Effector memory CD8-positive, alpha-beta T cell (primary cell): ENCODE measurements around the gene TTC12.
A peak's percentile ranks its signal among the peaks of the same experiment; 100 is the strongest.

Experiments
- ATAC-seq: fragments of 150-1000 bp; cut with Tn5 transposase; replicated peaks from 2 replicates; pipeline ENCODE4 v1.10.0; 2021; ENCODE audit warnings: mild to moderate bottlenecking, moderate library complexity
- DNase-seq, 3 experiments: peaks; one replicate each; pipeline ENCODE4 v3.0.0; 2021
- H3K27ac Mint-ChIP-seq, 2 donors: one replicate each; pipeline ENCODE4 v1.8.0; 2022; ENCODE audit warnings: mild to moderate bottlenecking in 2 of 2, mixed read lengths in 2 of 2, moderate library complexity in 2 of 2
- H3K27me3 Mint-ChIP-seq, 2 donors: one replicate each; pipeline ENCODE4 v1.8.0; 2022; ENCODE audit warnings: mixed read lengths in 2 of 2
- H3K36me3 Mint-ChIP-seq: one replicate; pipeline ENCODE4 v1.8.0; 2022; ENCODE audit warnings: mild to moderate bottlenecking, moderate library complexity, mixed read lengths; ENCODE audit not compliant: insufficient read depth
- H3K4me1 Mint-ChIP-seq, 2 donors: one replicate each; pipeline ENCODE4 v1.8.0; 2022; ENCODE audit warnings: low read depth in 2 of 2, mixed read lengths in 2 of 2
- H3K4me3 Mint-ChIP-seq, 2 donors: one replicate each; pipeline ENCODE4 v1.8.0; 2022; ENCODE audit warnings: mild to moderate bottlenecking in 2 of 2, mixed read lengths in 2 of 2, moderate library complexity in 2 of 2
- H3K9me3 Mint-ChIP-seq, 2 donors: one replicate each; pipeline ENCODE4 v1.8.0; 2022; ENCODE audit warnings: mixed read lengths in 2 of 2
- total RNA-seq, 9 experiments: gene quantifications; one replicate each; lab custom pipeline; 2026; lab: John Stamatoyannopoulos, UW

The TTC12 gene, protein sequence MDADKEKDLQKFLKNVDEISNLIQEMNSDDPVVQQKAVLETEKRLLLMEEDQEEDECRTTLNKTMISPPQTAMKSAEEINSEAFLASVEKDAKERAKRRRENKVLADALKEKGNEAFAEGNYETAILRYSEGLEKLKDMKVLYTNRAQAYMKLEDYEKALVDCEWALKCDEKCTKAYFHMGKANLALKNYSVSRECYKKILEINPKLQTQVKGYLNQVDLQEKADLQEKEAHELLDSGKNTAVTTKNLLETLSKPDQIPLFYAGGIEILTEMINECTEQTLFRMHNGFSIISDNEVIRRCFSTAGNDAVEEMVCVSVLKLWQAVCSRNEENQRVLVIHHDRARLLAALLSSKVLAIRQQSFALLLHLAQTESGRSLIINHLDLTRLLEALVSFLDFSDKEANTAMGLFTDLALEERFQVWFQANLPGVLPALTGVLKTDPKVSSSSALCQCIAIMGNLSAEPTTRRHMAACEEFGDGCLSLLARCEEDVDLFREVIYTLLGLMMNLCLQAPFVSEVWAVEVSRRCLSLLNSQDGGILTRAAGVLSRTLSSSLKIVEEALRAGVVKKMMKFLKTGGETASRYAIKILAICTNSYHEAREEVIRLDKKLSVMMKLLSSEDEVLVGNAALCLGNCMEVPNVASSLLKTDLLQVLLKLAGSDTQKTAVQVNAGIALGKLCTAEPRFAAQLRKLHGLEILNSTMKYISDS
- total RNA-seq, result 5.2 to 52.7 (median 15.3) reads per million in 9 experiments

- H3K9me3 Mint-ChIP-seq, result no peaks in the 10 kb centered on the region
- ATAC-seq (peak; percentile 95), DNase-seq (peak; percentile 87 to 92 (median 90))
- H3K4me1 Mint-ChIP-seq, result peaks cover 9 to 14% of the 10 kb centered on the region in 2 donors
- H3K36me3 Mint-ChIP-seq, result peaks cover 8% of the 10 kb centered on the region
- H3K4me3 Mint-ChIP-seq, result peak within 1 kb of the TSS; percentile 76 to 79
- H3K27ac Mint-ChIP-seq, result peak within 1 kb of the TSS; percentile 78 to 85
- H3K27me3 Mint-ChIP-seq, result no peaks in the 10 kb centered on the region
Observed at GRCh38 chr11:113314389-113315301, at the start of gene TTC12. Gene TTC12 (plus strand): TSS chr11:113314583. CDS start chr11:113316258, 1,675 bp downstream.

GRCh38 chr11:113265362-113265761 lies 49.0 kb upstream of the TTC12 start:
- Mint-ChIP-seq H3K36me3 (peaks cover 3% of the 10 kb centered on the region), H3K4me3 (no peak overlapping the region), H3K27me3 (peaks cover 6 to 48% of the 10 kb centered on the region in 2 donors), H3K27ac (no peak overlapping the region), H3K9me3 (no peaks in the 10 kb centered on the region), H3K4me1 (no peaks in the 10 kb centered on the region)
- DNase-seq, result no peak
- ATAC-seq, result no peak

- Mint-ChIP-seq H3K27ac (no peak overlapping the region), H3K27me3 (peaks cover 13 to 40% of the 10 kb centered on the region in 2 donors), H3K4me3 (no peak overlapping the region), H3K36me3 (peaks cover 3% of the 10 kb centered on the region), H3K9me3 (no peaks in the 10 kb centered on the region), H3K4me1 (no peaks in the 10 kb centered on the region)
- ATAC-seq, result no peak
- DNase-seq, result no peak
Observed at GRCh38 chr11:113267493-113267892, 46.9 kb upstream of the TTC12 start.

DNA sequence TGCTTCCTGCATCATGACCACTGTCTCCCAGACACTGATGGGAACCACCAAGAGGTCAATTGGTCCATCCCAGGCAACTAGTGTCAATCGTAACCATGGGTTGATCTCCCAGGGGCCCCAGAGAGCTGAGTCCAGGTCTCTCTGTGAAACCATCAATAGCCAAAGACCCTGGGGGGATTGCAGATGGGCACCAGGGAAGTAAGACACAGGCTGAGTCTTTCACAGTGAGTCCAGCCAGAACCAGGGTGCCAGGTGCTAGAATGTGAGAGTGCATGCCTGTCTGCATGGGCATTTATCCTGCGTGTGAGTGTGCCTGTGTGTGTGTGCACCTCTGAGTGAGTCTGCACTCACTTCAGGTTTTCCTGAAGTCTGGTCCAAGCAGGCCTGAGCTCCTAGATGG lies 45.3 kb upstream of the TTC12 start:
- Mint-ChIP-seq H3K9me3 (no peaks in the 10 kb centered on the region), H3K4me1 (no peaks in the 10 kb centered on the region), H3K27me3 (peaks cover 13 to 40% of the 10 kb centered on the region in 2 donors), H3K4me3 (no peak overlapping the region), H3K27ac (no peak overlapping the region), H3K36me3 (peaks cover 3% of the 10 kb centered on the region)
- ATAC-seq (no peak), DNase-seq (no peak)

GRCh38 chr11:113269636-113270035 lies 44.7 kb upstream of the TTC12 start:
- peaks cover 13 to 38% of the 10 kb centered on the region in 2 donors for H3K27me3 Mint-ChIP-seq
- H3K4me3 Mint-ChIP-seq, result no peak overlapping the region
- H3K9me3 Mint-ChIP-seq, result no peaks in the 10 kb centered on the region
- H3K4me1 Mint-ChIP-seq, result no peaks in the 10 kb centered on the region
- no peak for DNase-seq
- H3K36me3 Mint-ChIP-seq, result peaks cover 3% of the 10 kb centered on the region
- ATAC-seq, result no peak
- H3K27ac Mint-ChIP-seq, result no peak overlapping the region

GRCh38 chr11:113270080-113270479 lies 44.3 kb upstream of the TTC12 start:
- no peak for DNase-seq
- H3K4me1 Mint-ChIP-seq, result no peaks in the 10 kb centered on the region
- H3K9me3 Mint-ChIP-seq, result no peaks in the 10 kb centered on the region
- H3K36me3 Mint-ChIP-seq, result peaks cover 3% of the 10 kb centered on the region
- no peak overlapping the region for H3K27ac Mint-ChIP-seq
- H3K27me3 Mint-ChIP-seq, result peaks cover 13 to 34% of the 10 kb centered on the region in 2 donors
- ATAC-seq, result no peak
- H3K4me3 Mint-ChIP-seq, result no peak overlapping the region

DNA sequence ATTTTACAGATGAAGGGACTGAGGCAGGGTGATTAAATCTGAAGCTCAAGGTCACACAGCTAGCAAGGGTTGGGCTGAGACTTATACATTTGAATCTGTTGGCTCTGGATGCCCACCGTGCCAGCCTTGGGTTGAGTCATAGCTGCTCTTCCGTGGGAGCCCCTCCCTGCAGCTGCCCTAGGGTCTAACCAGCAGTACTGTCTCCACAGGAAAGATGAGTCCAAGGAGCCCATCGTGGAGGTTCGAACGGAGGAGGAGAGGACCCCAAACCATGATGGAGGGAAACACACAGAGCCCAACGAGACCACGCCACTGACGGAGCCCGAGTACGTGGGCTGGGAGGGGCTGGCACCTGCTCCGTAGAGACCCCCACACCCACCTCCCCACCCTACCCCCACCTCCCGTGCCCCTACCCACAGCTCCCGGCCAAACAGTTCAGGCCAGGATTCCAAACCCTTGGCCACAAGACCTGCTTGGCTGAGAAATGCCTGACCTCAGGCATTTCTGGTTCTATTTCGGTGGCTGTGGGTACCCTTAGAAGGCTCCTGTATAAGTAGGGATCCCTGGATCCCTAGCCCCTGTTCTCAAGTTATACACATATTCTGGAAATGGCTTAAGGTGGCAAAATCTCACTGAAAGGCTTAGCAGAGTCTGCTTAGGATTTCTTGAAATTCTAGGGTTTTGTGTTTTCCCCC lies 42.7 kb upstream of the TTC12 start:
- ATAC-seq (no peak), DNase-seq (no peak)
- H3K27ac Mint-ChIP-seq, result no peak overlapping the region
- H3K4me3 Mint-ChIP-seq, result no peak overlapping the region
- H3K9me3 Mint-ChIP-seq, result no peaks in the 10 kb centered on the region
- H3K27me3 Mint-ChIP-seq, result peaks cover 13 to 23% of the 10 kb centered on the region in 2 donors
- H3K4me1 Mint-ChIP-seq, result no peaks in the 10 kb centered on the region
- H3K36me3 Mint-ChIP-seq, result peaks cover 3% of the 10 kb centered on the region

- DNase-seq (no peak), ATAC-seq (no peak)
- Mint-ChIP-seq H3K4me1 (no peaks in the 10 kb centered on the region), H3K27ac (no peak overlapping the region), H3K27me3 (peaks cover 13 to 17% of the 10 kb centered on the region in 2 donors), H3K4me3 (no peak overlapping the region), H3K9me3 (no peaks in the 10 kb centered on the region), H3K36me3 (peaks cover 3% of the 10 kb centered on the region)
Observed at GRCh38 chr11:113272281-113272680, 42.1 kb upstream of the TTC12 start.

DNA sequence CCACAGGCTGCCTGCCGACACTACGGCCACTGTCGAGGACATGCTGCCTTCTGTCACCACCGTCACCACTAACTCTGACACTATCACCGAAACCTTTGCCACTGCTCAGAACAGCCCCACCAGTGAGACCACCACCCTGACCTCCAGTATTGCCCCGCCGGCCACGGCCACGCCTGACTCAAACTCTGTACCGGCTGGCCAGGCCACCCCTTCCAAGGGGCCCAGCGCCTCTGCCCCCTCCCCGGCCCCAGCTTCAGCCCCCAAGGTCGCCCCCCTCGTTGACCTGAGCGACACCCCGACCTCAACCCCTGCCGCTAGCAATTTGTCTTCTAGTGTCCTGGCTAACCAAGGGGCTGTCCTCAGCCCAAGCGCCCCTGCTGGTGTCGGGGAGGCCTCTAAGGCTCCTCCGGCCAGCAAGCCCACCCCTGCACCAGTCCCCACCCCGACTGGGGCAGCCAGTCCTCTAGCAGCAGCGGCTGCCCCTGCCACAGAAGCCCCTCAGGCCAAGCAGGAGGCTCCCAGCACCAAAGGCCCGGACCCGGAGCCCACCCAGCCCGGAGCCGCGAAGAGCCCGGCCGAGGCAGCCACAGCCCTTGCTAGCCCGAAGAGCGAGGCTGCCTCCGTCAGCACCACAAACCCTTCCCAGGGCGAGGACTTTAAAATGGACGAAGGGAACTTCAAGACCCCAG lies 41.3 kb upstream of the TTC12 start:
- Mint-ChIP-seq H3K36me3 (peaks cover 3% of the 10 kb centered on the region), H3K9me3 (no peaks in the 10 kb centered on the region), H3K4me3 (no peak overlapping the region), H3K4me1 (no peaks in the 10 kb centered on the region), H3K27ac (no peak overlapping the region), H3K27me3 (peaks cover 9 to 13% of the 10 kb centered on the region in 2 donors)
- DNase-seq, result no peak
- ATAC-seq, result no peak

- DNase-seq, result no peak
- Mint-ChIP-seq H3K9me3 (no peaks in the 10 kb centered on the region), H3K36me3 (peaks cover under 1% of the 10 kb centered on the region), H3K27ac (no peak overlapping the region), H3K4me3 (no peak overlapping the region), H3K27me3 (peaks cover 9 to 13% of the 10 kb centered on the region in 2 donors), H3K4me1 (no peaks in the 10 kb centered on the region)
- no peak for ATAC-seq
Observed at GRCh38 chr11:113273720-113274119, 40.7 kb upstream of the TTC12 start.

- DNase-seq (no peak), ATAC-seq (no peak)
- no peak overlapping the region for H3K4me3 Mint-ChIP-seq
- H3K36me3 Mint-ChIP-seq, result no peaks in the 10 kb centered on the region
- H3K27me3 Mint-ChIP-seq, result peaks cover 6 to 11% of the 10 kb centered on the region in 2 donors
- no peaks in the 10 kb centered on the region for H3K4me1 Mint-ChIP-seq
- H3K27ac Mint-ChIP-seq, result no peak overlapping the region
- H3K9me3 Mint-ChIP-seq, result no peaks in the 10 kb centered on the region
Observed at GRCh38 chr11:113274713-113275582, 39.4 kb upstream of the TTC12 start.
